GM19395 (cell line): Measurements from ENCODE around the gene IGF2R.
"Not testable (repeated sequence)": the region's sequence is repeated elsewhere in the genome, so short reads cannot be mapped to it uniquely, and the experiment has no call there.

Experiments
- ATAC-seq: cut with Tn5 transposase; IDR thresholded peaks from one replicate; pipeline ENCODE4 v1.9.1; 2021; ENCODE audit warnings: mild to moderate bottlenecking, moderate library complexity; ENCODE audit not compliant: unreplicated experiment

IGF2R gene, protein sequence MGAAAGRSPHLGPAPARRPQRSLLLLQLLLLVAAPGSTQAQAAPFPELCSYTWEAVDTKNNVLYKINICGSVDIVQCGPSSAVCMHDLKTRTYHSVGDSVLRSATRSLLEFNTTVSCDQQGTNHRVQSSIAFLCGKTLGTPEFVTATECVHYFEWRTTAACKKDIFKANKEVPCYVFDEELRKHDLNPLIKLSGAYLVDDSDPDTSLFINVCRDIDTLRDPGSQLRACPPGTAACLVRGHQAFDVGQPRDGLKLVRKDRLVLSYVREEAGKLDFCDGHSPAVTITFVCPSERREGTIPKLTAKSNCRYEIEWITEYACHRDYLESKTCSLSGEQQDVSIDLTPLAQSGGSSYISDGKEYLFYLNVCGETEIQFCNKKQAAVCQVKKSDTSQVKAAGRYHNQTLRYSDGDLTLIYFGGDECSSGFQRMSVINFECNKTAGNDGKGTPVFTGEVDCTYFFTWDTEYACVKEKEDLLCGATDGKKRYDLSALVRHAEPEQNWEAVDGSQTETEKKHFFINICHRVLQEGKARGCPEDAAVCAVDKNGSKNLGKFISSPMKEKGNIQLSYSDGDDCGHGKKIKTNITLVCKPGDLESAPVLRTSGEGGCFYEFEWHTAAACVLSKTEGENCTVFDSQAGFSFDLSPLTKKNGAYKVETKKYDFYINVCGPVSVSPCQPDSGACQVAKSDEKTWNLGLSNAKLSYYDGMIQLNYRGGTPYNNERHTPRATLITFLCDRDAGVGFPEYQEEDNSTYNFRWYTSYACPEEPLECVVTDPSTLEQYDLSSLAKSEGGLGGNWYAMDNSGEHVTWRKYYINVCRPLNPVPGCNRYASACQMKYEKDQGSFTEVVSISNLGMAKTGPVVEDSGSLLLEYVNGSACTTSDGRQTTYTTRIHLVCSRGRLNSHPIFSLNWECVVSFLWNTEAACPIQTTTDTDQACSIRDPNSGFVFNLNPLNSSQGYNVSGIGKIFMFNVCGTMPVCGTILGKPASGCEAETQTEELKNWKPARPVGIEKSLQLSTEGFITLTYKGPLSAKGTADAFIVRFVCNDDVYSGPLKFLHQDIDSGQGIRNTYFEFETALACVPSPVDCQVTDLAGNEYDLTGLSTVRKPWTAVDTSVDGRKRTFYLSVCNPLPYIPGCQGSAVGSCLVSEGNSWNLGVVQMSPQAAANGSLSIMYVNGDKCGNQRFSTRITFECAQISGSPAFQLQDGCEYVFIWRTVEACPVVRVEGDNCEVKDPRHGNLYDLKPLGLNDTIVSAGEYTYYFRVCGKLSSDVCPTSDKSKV (N-terminal part only)

DNA sequence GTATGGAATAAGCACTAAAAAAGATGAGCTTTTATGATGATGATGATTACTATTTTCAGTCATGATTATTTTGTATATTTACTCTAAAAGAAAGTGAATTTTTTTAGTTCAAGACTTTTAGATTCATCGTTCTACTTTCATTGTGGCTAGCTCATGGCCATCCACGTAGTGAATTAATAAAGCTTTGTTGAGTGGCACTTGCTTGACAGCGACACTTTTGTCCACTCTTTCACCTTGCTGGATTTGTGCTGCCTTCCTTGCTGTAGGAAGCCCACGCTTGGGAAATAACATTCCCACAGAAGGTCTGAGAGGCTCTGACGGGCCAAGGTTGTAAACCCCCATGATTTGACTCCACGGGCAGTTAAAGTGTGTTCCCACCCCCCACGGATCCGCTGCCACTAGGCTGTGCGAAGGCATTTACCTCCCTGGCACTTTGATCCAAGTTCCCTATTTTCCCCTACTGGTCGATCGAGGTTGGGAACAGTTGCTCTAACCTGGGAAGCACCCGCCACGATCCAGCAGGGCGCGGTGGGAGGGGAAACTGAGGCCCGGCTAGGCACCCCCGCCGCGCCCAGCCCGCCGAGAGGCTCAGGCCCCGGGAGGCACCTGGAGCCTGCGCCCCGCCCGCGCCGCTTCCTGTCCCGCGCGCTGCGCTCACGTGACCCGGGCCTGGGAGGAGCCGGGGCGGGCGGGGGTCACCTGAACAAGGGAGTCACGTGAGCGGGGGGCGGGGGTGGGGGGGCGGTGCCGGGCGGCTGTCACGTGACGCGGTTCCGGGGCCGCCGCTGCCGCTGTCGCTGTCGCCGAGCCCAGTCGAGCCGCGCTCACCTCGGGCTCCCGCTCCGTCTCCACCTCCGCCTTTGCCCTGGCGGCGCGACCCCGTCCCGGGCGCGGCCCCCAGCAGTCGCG, at the start of gene IGF2R:
Gene IGF2R (plus strand): TSS at position 788 of the 909 bp plus-strand sequence. CDS start 165 bp downstream, outside the sequence.
- peak; percentile 80 for ATAC-seq

DNA sequence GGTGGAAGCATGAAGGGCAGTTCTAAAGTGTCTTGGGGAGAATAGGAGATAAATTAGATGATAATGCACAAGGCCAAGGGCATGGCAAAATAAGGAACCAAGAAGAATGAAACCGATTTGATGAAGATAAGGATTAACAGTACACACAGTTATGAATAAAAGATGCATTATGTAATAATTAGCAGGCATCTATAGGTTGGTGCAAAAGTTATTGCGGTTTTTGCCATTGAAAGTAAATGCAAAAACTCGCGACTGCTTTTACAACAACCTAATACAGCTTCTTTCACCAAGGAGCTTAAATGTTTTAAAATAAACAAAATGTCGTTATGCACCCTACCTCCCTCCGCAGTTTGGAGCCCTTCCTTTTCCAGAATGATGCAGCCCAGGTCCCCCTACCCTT, 49.1 kb upstream of the IGF2R start:
- ATAC-seq: no peak

DNA sequence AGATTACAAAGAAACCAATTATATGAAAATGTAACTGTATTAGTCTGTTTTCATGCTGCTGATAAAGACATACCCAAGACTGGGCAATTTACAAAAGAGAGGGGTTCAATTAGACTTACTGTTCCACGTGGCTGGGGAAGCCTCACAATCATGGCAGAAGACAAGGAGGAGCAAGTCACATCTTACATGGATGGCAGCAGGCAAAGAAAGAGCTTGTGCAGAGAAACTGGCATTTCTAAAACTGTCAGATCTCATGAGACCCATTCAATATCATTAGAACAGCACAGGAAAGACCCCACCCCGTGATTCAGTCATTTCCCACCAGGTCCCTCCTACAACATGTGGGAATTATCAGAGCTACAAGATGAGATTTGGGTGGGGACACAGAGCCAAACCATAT, 44.7 kb upstream of the IGF2R start:
- ATAC-seq: not testable (repeated sequence)

DNA sequence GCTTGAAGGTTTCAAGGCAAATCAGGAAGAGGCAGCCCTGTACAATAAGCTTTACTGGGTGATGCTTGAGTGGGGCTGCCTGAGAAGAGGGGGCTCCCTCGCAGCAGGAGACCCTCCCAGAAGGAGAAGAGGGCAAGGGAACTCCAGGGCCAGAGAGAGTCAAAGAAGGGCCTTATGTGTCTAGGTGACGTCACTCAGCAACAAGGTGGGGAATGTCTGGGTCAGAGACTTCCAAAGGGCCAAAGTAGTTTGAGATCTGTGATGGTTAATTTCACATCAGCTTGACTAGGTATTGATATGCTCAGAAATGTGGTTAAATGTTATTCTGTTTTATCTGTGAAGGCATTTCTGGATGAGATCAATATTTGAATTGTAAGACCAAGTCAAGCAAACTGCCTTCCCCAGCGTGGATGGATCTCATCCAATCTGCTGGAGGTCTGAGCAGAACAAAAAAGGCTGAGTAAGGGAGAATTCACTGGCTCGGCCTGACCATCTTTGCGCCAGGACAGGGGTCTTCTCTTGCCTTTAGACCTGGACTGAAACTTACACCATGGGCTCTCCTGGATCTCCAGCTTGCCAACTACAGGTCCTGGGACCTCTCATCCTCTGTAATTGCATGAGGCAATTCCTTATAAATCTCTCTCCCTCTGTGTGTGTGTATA, 42.2 kb upstream of the IGF2R start:
- ATAC-seq: no peak

DNA sequence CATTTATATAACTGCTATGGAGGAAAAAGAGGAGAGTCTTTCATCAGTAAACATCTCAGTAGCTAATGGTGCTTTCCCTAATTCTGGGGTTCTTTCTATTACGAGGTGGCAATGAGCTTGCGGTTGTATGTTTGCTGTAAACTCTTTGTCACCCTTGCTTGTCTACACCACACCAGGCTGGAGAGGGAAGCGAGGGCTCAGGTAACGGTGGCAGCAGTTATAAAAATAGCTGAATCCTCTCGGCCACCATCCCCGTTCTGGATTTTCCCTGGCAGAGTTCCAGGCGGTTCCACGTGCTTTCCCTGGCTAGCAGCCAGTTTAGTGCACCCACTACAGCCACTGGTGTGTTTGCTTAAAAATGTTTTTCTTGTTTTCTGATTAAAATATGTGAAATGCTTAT, 39.1 kb upstream of the IGF2R start:
- ATAC-seq: peak; percentile 31

DNA sequence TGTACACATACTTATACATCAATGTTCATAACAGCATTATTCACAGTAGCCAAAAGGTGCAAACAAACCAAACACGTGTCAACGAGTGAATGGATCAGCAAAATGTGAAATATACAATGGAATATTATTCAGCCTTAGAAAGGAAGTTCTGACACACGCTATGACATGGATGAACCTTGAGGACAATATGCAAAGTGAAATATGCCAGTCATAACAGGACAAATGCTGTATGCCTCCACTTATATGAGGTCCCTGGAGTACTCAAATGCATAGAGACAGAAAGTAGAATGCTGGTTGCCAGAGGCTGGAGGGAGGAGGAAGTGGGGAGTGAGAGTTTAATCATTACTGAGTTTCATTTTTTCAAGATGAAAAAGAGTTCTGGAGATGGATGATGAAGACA, 37.8 kb upstream of the IGF2R start:
- ATAC-seq: peak; percentile 97

DNA sequence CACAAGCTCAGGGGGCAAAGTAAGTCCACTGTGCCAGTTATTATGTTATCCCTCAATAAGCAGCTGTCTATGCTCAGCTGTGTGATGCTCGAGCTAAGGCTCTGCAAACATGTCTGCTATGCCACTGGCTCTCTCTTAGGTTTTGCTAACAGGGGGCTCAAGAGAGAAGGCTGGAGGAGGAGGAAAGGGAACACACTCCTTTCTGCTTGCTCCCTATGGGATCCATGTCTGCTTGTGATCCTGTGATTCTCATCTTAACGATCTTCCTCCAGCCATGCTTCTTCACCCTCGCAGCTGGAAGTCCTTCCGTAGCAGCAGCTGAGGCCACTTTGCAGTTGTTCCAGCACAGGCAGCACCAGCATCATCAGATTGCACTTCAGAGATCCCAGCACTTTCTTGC, 37.0 kb upstream of the IGF2R start:
- no peak for ATAC-seq

DNA sequence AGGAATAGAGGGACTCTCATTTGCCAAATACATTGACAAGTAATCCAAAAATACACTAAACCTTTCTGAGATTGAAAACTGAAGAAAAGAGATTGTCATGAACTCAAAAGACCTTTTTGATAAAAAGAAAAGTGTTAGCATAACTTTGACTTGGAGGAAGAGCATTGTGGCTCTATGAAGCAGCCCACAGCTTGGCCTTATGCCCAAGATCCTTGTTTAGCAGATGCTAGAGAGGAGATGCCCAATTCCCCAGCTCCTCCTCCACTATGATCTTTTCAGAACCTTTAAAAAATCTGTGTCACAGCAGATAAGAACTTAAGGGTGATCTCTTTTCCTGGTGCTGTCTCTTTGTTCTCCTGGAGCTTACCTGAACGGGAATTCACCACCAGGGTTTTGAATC, 35.8 kb upstream of the IGF2R start:
- no peak for ATAC-seq

DNA sequence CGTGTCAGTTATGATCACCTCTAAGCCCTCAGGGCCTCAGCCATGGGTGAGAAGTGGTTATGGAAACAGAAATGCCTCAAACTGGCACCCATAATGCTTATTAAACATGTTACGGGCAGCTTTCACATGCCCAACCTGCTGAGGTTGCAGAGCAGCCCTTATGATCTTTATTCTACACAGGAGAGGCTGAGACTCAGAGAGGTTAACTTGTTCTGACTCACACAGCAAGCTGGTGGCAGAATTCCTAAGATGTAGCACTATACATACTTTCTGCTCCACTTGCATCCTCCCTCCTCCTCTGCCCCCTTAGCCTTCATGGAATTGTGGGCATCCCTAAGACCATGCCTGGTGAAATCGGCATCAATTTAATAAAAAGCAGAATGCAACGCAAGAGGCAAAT, 34.7 kb upstream of the IGF2R start:
- ATAC-seq: no peak

DNA sequence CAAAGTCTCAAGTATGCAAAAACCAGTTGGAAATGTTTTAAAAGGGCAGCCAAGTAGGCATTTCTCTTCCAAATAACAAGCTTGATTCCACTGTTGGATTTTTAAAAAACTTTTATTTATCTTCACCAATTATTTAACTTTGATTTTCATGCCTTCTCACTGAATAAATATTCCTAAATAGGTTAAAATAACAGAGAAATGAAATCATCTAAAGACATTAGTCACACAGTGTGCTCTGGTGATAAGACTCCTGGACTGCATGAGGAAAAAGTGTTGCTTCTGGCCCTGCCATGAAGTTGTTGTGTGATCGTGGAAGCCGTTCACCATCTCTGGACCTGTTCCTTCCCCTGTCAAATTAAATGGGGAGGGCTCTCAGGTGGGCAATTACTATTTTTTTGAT, 33.8 kb upstream of the IGF2R start:
- ATAC-seq: no peak

DNA sequence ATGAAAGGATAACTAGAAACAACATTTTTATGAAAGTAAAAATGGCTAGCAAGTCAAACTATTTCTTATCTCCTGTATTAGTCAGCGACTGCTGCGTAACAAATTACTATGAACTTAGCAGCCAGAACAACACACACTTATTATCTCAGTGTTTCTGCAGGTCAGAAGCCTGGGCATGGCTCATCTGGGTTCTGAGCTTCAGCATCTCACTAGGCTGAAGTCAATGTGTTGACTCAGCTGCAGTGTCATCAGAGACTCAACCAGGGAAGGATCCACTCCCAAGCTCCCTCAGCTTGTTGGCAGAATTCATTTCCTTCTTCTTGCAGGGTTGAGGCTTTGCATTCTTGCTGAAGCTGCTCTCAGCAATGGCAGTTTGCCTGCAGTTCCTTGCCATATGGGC, 33.2 kb upstream of the IGF2R start:
- ATAC-seq: no peak

DNA sequence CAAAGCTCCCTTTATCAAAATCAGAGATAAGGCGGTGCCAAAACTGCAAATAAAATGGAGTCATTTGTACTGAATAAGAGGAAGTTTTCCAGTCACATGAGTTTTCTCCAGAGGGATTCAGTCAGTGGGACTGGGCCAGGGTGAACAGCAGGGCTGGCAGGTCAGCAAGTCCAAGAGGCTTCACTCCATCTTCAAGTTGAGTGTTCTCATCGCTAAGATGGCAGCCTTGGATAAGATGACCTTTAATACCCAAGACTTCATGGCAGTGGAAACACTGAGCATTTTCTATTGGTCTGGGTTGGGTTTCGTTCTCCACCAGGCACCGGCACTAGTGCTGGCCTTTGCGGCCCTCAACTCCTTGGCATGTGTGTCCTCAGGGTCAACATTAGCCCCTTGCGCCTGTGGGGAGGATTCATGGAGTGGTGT, 29.3 kb upstream of the IGF2R start:
- ATAC-seq: no peak

DNA sequence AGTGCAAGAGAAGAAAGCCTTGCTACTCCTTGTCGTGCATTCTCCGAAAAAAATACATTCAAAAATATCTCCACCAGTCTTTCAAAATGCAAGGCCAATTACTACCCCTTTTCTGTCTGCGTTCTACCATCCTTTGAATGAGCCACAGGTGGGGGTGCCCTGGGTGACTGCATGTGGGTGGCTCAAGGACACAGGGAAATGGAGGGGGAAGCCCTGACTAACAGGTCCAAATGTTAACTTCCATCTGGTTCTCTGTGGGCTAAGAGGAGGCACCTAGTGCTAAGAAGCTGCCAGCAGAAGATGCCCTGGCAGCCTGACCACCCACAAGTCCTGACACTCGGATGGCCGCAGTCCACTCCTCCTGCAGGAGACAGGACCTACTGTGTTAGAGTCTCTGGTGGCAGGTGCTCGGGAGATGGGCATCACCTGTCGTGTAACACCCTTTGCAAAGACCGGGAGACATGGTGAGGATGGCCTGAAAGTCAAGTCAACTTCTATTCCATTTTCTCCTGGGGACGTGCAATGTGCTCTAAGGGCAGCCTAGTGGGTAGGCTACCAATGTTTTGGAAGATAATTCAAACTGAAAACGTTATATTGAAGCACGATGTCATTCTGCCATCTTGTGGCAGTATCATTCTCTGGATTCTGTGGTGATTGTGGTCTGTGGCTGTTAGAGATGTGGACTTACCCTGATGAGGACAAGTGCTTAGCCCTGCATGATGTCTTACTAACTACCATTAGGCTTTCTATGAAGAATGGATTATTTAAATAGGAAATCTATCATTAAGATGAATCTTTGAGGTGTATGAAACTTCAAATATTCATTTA, 27.4 kb upstream of the IGF2R start:
- ATAC-seq: peak; percentile 97

DNA sequence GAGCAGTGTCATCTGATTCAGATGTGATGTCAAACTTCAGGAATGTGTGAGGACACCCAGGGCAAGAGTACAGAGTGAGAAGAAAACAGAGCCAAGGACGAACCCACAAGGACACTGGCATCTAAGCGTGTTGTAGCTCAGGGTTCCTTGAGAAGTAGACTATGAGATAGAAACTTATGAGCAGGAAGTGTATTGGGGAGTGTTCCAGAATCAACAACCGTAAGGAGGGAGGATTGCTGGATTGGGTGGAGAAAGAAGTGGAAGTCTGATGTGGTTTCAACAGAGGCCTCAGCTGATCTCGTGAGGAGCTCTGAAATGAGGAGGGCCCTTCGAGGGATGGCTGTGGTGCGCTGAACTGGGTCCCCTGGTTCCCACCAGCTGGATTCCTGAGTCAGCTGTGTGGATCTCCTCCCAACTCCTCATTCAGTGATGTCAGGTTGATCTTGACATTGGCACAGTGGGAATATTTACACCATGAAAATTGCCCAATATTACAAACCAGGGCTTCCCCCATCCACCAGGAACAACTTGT, 25.7 kb upstream of the IGF2R start:
- ATAC-seq: no peak

DNA sequence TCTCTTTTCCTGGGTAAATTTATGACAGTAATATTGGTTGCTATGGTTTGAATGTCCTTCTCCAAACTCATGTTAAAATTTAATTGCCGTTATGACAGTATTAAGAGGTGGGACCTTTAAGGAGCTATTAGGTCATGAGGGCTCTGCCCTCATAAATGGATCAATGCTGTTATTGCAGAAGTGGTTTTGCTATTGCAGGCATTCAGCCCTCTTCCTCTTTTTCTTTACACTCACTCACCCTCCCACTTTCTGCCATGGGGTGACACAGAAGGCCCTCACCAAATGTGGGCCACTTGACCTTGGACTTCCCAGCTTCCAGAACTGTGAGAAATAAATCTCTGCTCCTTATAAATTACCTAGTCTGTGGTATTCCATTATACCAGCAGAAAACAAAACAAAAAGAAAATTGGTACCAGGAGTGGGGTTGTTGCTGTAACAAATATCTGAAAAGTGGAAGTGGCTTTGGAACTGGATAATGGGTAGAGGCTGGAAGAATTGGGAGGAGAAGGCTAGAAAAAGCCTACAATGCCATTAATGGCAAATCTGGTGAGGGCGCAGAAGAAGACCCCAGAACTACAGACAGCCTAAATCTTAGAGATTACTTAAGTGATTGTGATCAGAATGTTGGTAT, 24.8 kb upstream of the IGF2R start:
- ATAC-seq: no peak

DNA sequence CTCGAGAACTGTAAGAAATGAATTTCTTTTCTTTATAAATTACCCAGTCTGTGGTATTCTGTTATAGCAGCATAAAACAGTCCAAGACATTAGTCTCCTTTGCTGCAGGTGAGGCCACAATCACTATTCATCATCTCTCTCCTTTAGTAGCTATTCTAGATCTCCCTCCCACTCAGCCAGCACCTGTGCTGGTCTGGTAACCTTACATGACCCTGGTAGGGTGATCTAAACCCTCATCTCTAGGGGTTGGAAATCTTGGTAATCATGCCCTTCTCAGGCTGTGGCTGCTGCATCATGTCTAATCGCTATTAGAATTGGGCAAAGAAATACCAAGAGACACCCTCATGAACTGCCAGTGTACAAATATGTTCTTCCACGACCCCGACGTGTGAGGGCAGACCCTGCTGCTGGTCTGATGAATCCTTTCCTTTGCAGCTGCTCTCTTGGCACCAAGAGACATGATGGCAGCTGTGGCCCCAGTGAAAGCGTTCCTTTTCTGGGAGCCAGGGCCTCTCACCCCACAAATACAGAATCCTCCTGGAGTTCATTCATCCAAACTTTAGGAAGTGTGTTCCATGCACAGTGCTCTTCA, 23.0 kb upstream of the IGF2R start:
- no peak for ATAC-seq

DNA sequence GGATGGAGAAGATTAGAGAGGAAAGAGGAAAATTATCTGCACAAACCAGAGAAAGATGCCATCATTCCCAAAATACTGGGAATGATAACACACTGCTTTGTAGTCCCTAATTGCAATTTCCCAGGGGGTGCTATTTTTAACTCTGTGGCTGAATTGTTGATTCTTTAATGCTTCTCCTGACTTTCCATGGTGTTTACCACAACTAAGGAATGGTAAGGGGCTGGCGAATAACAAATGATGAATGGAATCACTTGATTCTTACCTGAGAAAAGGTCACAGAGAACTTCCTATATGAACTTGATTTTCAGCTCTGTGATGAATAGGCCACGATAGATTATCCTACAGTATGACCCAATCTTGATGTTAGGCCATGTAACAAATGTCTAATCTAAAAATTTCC, 22.0 kb upstream of the IGF2R start:
- ATAC-seq: no peak

DNA sequence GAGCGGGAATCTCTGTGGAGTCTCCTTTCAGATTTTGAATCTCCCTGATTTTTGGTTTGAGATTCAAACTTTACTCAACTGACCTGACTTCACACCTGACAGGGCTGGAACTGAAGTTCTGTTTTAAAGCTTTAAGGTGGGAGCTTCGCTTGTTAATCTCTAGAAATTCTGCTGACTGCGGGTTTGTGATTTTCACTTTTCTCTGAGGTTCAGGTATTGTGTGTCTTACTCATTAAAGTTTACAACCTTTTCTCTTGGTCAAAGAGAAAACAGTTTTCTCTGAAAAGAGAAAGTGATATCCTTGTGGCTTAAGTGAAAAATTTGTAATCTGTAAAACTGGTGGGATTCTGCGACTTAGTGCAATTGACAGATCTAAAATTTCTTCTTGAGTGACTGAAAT, 20.7 kb upstream of the IGF2R start:
- ATAC-seq: no peak
